Smooth muscle cell (in vitro differentiated cells): ENCODE results near the gene SGPL1. TPM values are rescaled to one million over a fixed set of nuclear protein-coding genes. Genes with fewer than 3 reads are reported as not detected.

Experiments
- DNase-seq: peaks from one replicate; lab custom pipeline; 2025; ENCODE audit not compliant: unreplicated experiment; lab: John Stamatoyannopoulos, UW
- H2AFZ ChIP-seq: fragments of 200-600 bp; sonication (generic); 2 replicates; pipeline ENCODE4 v1.6.0; 2016; ENCODE audit warnings: antibody characterized with exemption, low read depth, mild to moderate bottlenecking
- H3F3A ChIP-seq: fragments of 200-600 bp; sonication (generic); 2 replicates; pipeline ENCODE4 v1.6.0; 2017; ENCODE audit warnings: antibody characterized with exemption, low read depth
- H3K27ac ChIP-seq: fragments of 200-600 bp; sonication (generic); 2 replicates; pipeline ENCODE4 v1.5.1; 2016; ENCODE audit warnings: low read depth, mild to moderate bottlenecking
- H3K27me3 ChIP-seq: fragments of 200-600 bp; sonication (generic); 2 replicates; pipeline ENCODE4 v1.6.1; 2016; ENCODE audit warnings: low read depth, mild to moderate bottlenecking
- H3K36me3 ChIP-seq: fragments of 200-600 bp; sonication (generic); 2 replicates; pipeline ENCODE4 v1.5.1; 2016; ENCODE audit warnings: low read depth
- H3K4me1 ChIP-seq: fragments of 200-600 bp; sonication (generic); 2 replicates; pipeline ENCODE4 v1.5.1; 2016; ENCODE audit warnings: low read depth
- H3K4me2 ChIP-seq: fragments of 200-600 bp; sonication (generic); 2 replicates; pipeline ENCODE4 v1.6.0; 2016; ENCODE audit warnings: mild to moderate bottlenecking
- H3K4me3 ChIP-seq: fragments of 200-600 bp; sonication (generic); 2 replicates; pipeline ENCODE4 v1.5.1; 2016; ENCODE audit warnings: mild to moderate bottlenecking
- H3K79me2 ChIP-seq: fragments of 200-600 bp; sonication (generic); 2 replicates; pipeline ENCODE4 v1.6.0; 2016; ENCODE audit warnings: low read depth, mild to moderate bottlenecking
- H3K9ac ChIP-seq: fragments of 200-600 bp; sonication (generic); 2 replicates; pipeline ENCODE4 v1.6.0; 2016; ENCODE audit warnings: low read depth
- H3K9me3 ChIP-seq: fragments of 200-600 bp; sonication (generic); replicated peaks from 2 replicates; pipeline ENCODE4 v1.5.1; 2016; ENCODE audit warnings: low read depth
- H4K20me1 ChIP-seq: fragments of 200-600 bp; sonication (generic); 2 replicates; pipeline ENCODE4 v1.6.0; 2016; ENCODE audit warnings: low read depth
- CTCF ChIP-seq: fragments of 200-600 bp; sonication (generic); IDR thresholded peaks from 2 replicates; pipeline ENCODE4 v1.5.1; 2017; ENCODE audit warnings: borderline replicate concordance, mild to moderate bottlenecking, antibody characterized with exemption; ENCODE audit not compliant: insufficient read depth, poor library complexity, severe bottlenecking
- WGBS: methylation state at CpG from one replicate; pipeline ENCODE4 v1.1.7; 2016; ENCODE audit warnings: low lambda C conversion rate; 5-methylcytosine and 5-hydroxymethylcytosine counted together
- polyA plus RNA-seq: library from polyadenylated mRNA; unstranded; fragments of >200 nt; fragmentation: Nextera tagmentation; extraction: Ambion mirVana; gene quantifications from 2 replicates; pipeline ENCODE4 v1.2.1, GENCODE V29; 2016
- total RNA-seq: library from RNA; depleted of rRNA; stranded (reverse); fragments of >200 nt; gene quantifications from 2 replicates; pipeline ENCODE4 v1.2.3, GENCODE V29; 2014

The SGPL1 gene
- total and polyA plus RNA-seq, 2 experiments from 2014 or later = 20.0 to 41.1 TPM

DNA sequence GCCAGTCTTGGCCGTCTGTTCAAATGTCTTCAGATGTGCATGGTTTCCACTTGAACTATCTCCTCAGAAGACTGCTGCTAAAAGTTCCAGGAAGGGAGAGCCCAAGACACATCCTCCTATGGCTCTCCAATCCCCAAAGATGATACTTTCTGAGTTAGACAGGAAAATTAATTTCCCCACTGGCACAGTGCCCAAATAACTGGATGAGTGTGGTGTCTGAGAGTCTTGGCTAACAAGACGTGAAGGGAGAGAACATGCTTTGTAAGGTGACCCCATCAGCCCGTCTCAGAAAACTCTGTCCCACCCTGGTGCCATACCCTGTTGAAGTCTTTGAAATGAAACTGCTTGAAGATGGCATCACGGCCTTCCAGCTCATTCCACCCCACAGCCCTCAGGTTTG is 69.7 kb downstream of the SGPL1 start:
- Histone ChIP-seq H3K4me2 (no peak overlapping the region), H4K20me1 (no peaks in the 10 kb centered on the region), H3K36me3 (no peaks in the 10 kb centered on the region), H3K9ac (no peak overlapping the region), H3K79me2 (no peaks in the 10 kb centered on the region), H3K27me3 (no peaks in the 10 kb centered on the region), H3K9me3 (no peaks in the 10 kb centered on the region), H3F3A (no peaks in the 10 kb centered on the region), H3K27ac (no peak overlapping the region), H3K4me1 (peaks cover 7% of the 10 kb centered on the region), H3K4me3 (no peak overlapping the region), H2AFZ (no peak overlapping the region)
- no peak for TF ChIP-seq CTCF
- 93% methylated on average over 4 of the region's 4 CpGs for WGBS
- DNase-seq = no peak

GRCh38 chr10:70885931-70886903 is 70.5 kb downstream of the SGPL1 start:
- Histone ChIP-seq H4K20me1 (no peaks in the 10 kb centered on the region), H3K79me2 (no peaks in the 10 kb centered on the region), H2AFZ (no peak overlapping the region), H3F3A (no peaks in the 10 kb centered on the region), H3K4me3 (no peak overlapping the region), H3K36me3 (no peaks in the 10 kb centered on the region), H3K9me3 (no peaks in the 10 kb centered on the region), H3K4me2 (no peak overlapping the region), H3K4me1 (peaks cover 11% of the 10 kb centered on the region), H3K27ac (no peak overlapping the region), H3K27me3 (no peaks in the 10 kb centered on the region), H3K9ac (no peak overlapping the region)
- DNase-seq = no peak
- no peak for TF ChIP-seq CTCF
- 92% methylated on average over 18 of the region's 18 CpGs for WGBS

GRCh38 chr10:70886921-70887665 is 71.3 kb downstream of the SGPL1 start:
- H3K27me3 ChIP-seq = no peaks in the 10 kb centered on the region
- H3K4me2 ChIP-seq = peak overlapping the region; percentile 92
- no peaks in the 10 kb centered on the region for H3F3A ChIP-seq
- TF ChIP-seq CTCF = no peak
- H3K36me3 ChIP-seq = no peaks in the 10 kb centered on the region
- H3K27ac ChIP-seq = no peak overlapping the region
- no peaks in the 10 kb centered on the region for H3K79me2 ChIP-seq
- WGBS = 57% methylated on average over 12 of the region's 12 CpGs
- no peak for DNase-seq
- no peak overlapping the region for H3K9ac ChIP-seq
- no peak overlapping the region for H2AFZ ChIP-seq
- H3K4me1 ChIP-seq = peaks cover 11% of the 10 kb centered on the region
- H3K9me3 ChIP-seq = no peaks in the 10 kb centered on the region
- no peaks in the 10 kb centered on the region for H4K20me1 ChIP-seq
- peak overlapping the region; percentile 80 for H3K4me3 ChIP-seq
